Measurements from ENCODE around the gene PTPRA. TPM values are rescaled to one million over a fixed set of nuclear protein-coding genes. Genes with fewer than 3 reads are reported as not detected.

PTPRA gene
- total RNA-seq, 2 experiments from 2014 or later, result 42.0 to 43.1 TPM

DNA sequence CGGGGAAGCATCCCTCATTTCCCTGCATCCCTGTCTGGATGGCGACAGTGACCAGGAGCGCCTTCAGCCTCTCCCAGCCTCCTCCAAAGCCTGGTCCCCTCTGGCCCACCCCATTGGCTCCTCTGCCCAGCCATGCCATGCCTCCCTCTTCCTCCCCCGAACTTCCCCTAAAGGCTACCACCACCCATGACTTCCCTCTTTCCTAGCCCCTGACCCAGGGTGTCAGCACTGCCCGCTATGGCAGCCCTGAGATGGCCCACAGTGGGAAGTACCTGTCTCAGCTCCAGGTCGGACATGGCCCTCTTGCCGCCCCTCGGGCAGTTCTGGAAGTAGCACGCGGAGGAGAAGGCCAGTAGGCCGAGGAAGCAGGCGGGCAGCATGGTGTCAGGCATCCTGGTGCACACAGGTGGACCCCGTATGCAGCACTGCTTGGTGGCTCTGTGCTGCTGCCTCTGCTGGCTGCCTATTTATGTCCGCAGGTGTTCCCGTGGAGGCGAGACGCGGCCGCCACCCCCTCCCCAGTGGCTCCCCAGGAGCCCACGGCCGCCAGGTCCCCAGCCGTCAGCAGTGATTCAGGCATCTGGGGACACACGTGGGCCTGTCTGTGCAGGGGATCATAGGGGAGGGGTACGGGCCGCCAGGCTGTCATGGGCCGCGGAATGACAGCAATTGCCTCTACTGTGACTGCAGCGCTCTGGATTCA is 211.2 kb downstream of the PTPRA start, which contains the start of gene AVP:
TSS of gene AVP (minus strand) at position 442 of the 703 bp plus-strand sequence. CDS start at position 392, 50 bp downstream.
- Mint-ChIP-seq H3K36me3 (ENCODE audit: low read depth) (no peaks in the 10 kb centered on the region), H3K4me1 (ENCODE audit: low read depth) (peaks cover 4% of the 10 kb centered on the region), H3K27ac (no peak within 1 kb of the TSS), H3K9me3 (no peaks in the 10 kb centered on the region), H3K4me3 (peak within 1 kb of the TSS; percentile 38), H3K27me3 (peaks cover 37% of the 10 kb centered on the region)
- no peak for DNase-seq
- POLR2A ChIA-PET, result interaction anchor here (1.5 to 1.8 kb wide), 2 partner anchors 8 to 9 kb away, joined by 3 to 4 read pairs; no protein-coding TSS in a partner anchor
- TF ChIP-seq, protein P1, sequence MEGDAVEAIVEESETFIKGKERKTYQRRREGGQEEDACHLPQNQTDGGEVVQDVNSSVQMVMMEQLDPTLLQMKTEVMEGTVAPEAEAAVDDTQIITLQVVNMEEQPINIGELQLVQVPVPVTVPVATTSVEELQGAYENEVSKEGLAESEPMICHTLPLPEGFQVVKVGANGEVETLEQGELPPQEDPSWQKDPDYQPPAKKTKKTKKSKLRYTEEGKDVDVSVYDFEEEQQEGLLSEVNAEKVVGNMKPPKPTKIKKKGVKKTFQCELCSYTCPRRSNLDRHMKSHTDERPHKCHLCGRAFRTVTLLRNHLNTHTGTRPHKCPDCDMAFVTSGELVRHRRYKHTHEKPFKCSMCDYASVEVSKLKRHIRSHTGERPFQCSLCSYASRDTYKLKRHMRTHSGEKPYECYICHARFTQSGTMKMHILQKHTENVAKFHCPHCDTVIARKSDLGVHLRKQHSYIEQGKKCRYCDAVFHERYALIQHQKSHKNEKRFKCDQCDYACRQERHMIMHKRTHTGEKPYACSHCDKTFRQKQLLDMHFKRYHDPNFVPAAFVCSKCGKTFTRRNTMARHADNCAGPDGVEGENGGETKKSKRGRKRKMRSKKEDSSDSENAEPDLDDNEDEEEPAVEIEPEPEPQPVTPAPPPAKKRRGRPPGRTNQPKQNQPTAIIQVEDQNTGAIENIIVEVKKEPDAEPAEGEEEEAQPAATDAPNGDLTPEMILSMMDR (IDR thresholded peaks at IDR 0.05), result no peak
- intact Hi-C loops (cut with micrococcal nuclease), result no loop called here
- CTCF ChIA-PET, result interaction anchor here (0.6 kb wide), 1 partner anchor 31 kb away, joined by 3 read pairs; no protein-coding TSS in a partner anchor
- no peak for ATAC-seq

- no peaks in the 10 kb centered on the region for H3K36me3 Mint-ChIP-seq (ENCODE audit: low read depth)
- TF ChIP-seq, protein P1 (IDR thresholded peaks at IDR 0.05), result no peak
- ChIA-PET POLR2A (interaction anchor here (1.5 to 1.8 kb wide), 2 partner anchors 9 kb away, joined by 3 to 4 read pairs; no protein-coding TSS in a partner anchor), CTCF (no interaction called here)
- intact Hi-C loops (cut with micrococcal nuclease), result no loop called here
- ATAC-seq (no peak), DNase-seq (no peak)
- no peak overlapping the region for H3K4me3 Mint-ChIP-seq
- H3K9me3 Mint-ChIP-seq, result no peaks in the 10 kb centered on the region
- H3K27ac Mint-ChIP-seq, result no peak overlapping the region
- peaks cover 37% of the 10 kb centered on the region for H3K27me3 Mint-ChIP-seq
- H3K4me1 Mint-ChIP-seq (ENCODE audit: low read depth), result peaks cover 4% of the 10 kb centered on the region
These were observed 211.7 kb downstream of the PTPRA start for GRCh38 chr20:3084986-3085360.

- CTCF ChIA-PET, result interaction anchor here (1.3 kb wide), 1 partner anchor 11 kb away, joined by 3 read pairs; no protein-coding TSS in a partner anchor
- POLR2A ChIA-PET, result interaction anchor here (1.5 to 1.8 kb wide), 2 partner anchors 8 to 10 kb away, joined by 3 to 4 read pairs; no protein-coding TSS in a partner anchor
- H3K4me1 Mint-ChIP-seq (ENCODE audit: low read depth), result peaks cover 9% of the 10 kb centered on the region
- TF ChIP-seq, protein P1 (IDR thresholded peaks at IDR 0.05), result no peak
- DNase-seq (no peak), ATAC-seq (no peak)
- intact Hi-C loops (cut with micrococcal nuclease), result no loop called here
- H3K27me3 Mint-ChIP-seq, result peaks cover 34% of the 10 kb centered on the region
- no peaks in the 10 kb centered on the region for H3K36me3 Mint-ChIP-seq (ENCODE audit: low read depth)
- no peak overlapping the region for H3K4me3 Mint-ChIP-seq
- H3K27ac Mint-ChIP-seq, result no peak overlapping the region
- no peaks in the 10 kb centered on the region for H3K9me3 Mint-ChIP-seq
These were observed 212.3 kb downstream of the PTPRA start for GRCh38 chr20:3085571-3086072.

DNA sequence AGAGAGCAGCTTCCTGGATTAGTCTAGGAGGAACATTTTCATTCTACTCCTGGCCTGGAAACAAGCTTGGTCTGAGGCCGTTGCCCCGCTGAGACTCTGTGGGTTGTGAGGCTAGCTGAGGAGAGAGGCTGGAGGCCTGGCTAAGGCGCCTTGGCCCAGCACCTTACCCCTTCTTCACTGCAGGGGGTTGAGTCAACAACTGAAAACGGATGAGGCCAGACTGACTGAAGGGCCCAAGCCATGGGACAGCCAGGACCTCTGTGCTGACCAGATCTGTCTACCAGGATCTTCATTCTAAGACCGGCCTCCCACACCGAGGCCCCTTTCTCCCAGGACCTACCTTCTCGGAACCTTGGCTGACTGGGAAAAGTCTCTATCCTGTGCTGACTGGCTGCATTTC is 214.8 kb downstream of the PTPRA start:
- ChIA-PET POLR2A (interaction anchor here (1.1 kb wide), 1 partner anchor 11 kb away, joined by 3 read pairs; no protein-coding TSS in a partner anchor), CTCF (no interaction called here)
- Mint-ChIP-seq H3K36me3 (ENCODE audit: low read depth) (no peaks in the 10 kb centered on the region), H3K4me3 (no peak overlapping the region), H3K4me1 (ENCODE audit: low read depth) (peaks cover 21% of the 10 kb centered on the region), H3K9me3 (no peaks in the 10 kb centered on the region), H3K27ac (no peak overlapping the region), H3K27me3 (peaks cover 17% of the 10 kb centered on the region)
- ATAC-seq, result no peak
- TF ChIP-seq, protein P1 (IDR thresholded peaks at IDR 0.05), result no peak
- intact Hi-C loops (cut with micrococcal nuclease), result no loop called here
- no peak for DNase-seq

Other genes with a start within 250 kb of the PTPRA start
- gene NOP56, start 220.8 kb upstream of the PTPRA start, total RNA-seq, result 100 to 1,000 TPM; 587 to 596 TPM
- 100 to 1,000 TPM; 109 to 114 TPM for gene IDH3B, start 209.3 kb upstream of the PTPRA start, total RNA-seq
- gene EBF4, start 180.7 kb upstream of the PTPRA start, total RNA-seq, result 1 to 10 TPM; 1.1 to 1.2 TPM
- 1 to 10 TPM; 2.0 to 2.9 TPM for gene CPXM1, start 72.9 kb upstream of the PTPRA start, total RNA-seq
- not detected for gene C20orf141, start 58.5 kb upstream of the PTPRA start, total RNA-seq
- gene TMEM239, start 57.1 kb upstream of the PTPRA start, total RNA-seq, result not detected
- 10 to 100 TPM; 33.9 to 34.3 TPM for gene PCED1A, start 32.8 kb upstream of the PTPRA start, total RNA-seq
- gene VPS16, start 32.7 kb upstream of the PTPRA start, total RNA-seq, result 10 to 100 TPM; 34.5 to 38.7 TPM
- gene GNRH2, start 170.1 kb downstream of the PTPRA start, total RNA-seq, result under 1 TPM; 0.36 to 0.85 TPM
- gene MRPS26, start 172.6 kb downstream of the PTPRA start, total RNA-seq, result 10 to 100 TPM; 63.6 to 70.0 TPM
- gene OXT, start 198.1 kb downstream of the PTPRA start, total RNA-seq, result not detected
- not detected for gene AVP, start 211.2 kb downstream of the PTPRA start, total RNA-seq

All from activated CD8-positive, alpha-beta T cell treated with anti-CD3 and anti-CD28 coated beads for 36 hours (primary cell).